ENCODE measurements around the gene UNC45B.

DNA sequence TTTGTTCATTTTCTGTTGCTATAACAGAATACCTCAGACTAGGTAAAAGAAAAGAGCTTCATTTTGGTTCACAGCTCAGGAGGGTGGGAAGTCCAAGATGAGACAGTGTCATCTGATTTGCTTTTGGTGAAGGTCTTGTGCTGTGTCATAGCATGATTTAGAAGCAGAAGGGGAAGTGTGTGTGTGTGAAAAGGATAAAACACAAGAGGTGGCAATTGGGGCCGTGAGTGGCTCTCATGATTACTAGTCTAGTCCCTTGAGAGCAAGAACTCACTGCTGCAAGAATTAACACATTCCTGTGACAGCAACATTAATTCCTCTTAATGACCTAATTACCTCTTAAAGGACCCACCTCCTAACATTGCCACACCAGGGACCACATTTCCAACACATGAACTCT lies 38.2 kb downstream of the UNC45B start:
- TF ChIP-seq EZH2 (IDR thresholded peaks at IDR 0.05; ENCODE audit: borderline replicate concordance, low read length): no peak
- TF ChIP-seq, protein P1, sequence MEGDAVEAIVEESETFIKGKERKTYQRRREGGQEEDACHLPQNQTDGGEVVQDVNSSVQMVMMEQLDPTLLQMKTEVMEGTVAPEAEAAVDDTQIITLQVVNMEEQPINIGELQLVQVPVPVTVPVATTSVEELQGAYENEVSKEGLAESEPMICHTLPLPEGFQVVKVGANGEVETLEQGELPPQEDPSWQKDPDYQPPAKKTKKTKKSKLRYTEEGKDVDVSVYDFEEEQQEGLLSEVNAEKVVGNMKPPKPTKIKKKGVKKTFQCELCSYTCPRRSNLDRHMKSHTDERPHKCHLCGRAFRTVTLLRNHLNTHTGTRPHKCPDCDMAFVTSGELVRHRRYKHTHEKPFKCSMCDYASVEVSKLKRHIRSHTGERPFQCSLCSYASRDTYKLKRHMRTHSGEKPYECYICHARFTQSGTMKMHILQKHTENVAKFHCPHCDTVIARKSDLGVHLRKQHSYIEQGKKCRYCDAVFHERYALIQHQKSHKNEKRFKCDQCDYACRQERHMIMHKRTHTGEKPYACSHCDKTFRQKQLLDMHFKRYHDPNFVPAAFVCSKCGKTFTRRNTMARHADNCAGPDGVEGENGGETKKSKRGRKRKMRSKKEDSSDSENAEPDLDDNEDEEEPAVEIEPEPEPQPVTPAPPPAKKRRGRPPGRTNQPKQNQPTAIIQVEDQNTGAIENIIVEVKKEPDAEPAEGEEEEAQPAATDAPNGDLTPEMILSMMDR (conservative IDR thresholded peaks at IDR 0.05 in 1 of 2, IDR thresholded peaks at IDR 0.05 in 1 of 2; ENCODE audit: extremely low read depth in 1 of 2, insufficient read depth in 1 of 2, low read depth in 1 of 2, low read length in 2 of 2): no peak

Data from mammary epithelial cell (primary cell).